SK-MEL-5 (cell line): ENCODE data around the gene ADAMTS7. TPM values are rescaled to one million over a fixed set of nuclear protein-coding genes. Genes with fewer than 3 reads are reported as not detected.
"Not testable (repeated sequence)": the region's sequence is repeated elsewhere in the genome, so short reads cannot be mapped to it uniquely, and the experiment has no call there.

ENCODE experiments used
- DNase-seq: peaks from one replicate; pipeline ENCODE4 v3.0.0-alpha.2; 2016; ENCODE audit warnings: low read depth, low spot score
- in situ Hi-C: cut with HindIII; loops from 2 replicates; pipeline ENCODE4 v1.10.0; 2016; ENCODE audit warnings: low sequenced_read_pairs, high pct_unique_total_duplicates, low pct_unique_long_range_greater_than_20kb
- total RNA-seq: library from RNA; depleted of rRNA; stranded (reverse); fragments of >200 nt; shearing (Covaris generic); gene quantifications from 2 replicates; pipeline ENCODE4 v1.2.3, GENCODE V29; 2014

The ADAMTS7 gene
- total RNA-seq, 1 experiment from 2014 or later = 2.0 TPM

GRCh38 chr15:78836333-78836732 lies 25.1 kb upstream of the ADAMTS7 start:
- in situ Hi-C loops = no loop called here

DNA sequence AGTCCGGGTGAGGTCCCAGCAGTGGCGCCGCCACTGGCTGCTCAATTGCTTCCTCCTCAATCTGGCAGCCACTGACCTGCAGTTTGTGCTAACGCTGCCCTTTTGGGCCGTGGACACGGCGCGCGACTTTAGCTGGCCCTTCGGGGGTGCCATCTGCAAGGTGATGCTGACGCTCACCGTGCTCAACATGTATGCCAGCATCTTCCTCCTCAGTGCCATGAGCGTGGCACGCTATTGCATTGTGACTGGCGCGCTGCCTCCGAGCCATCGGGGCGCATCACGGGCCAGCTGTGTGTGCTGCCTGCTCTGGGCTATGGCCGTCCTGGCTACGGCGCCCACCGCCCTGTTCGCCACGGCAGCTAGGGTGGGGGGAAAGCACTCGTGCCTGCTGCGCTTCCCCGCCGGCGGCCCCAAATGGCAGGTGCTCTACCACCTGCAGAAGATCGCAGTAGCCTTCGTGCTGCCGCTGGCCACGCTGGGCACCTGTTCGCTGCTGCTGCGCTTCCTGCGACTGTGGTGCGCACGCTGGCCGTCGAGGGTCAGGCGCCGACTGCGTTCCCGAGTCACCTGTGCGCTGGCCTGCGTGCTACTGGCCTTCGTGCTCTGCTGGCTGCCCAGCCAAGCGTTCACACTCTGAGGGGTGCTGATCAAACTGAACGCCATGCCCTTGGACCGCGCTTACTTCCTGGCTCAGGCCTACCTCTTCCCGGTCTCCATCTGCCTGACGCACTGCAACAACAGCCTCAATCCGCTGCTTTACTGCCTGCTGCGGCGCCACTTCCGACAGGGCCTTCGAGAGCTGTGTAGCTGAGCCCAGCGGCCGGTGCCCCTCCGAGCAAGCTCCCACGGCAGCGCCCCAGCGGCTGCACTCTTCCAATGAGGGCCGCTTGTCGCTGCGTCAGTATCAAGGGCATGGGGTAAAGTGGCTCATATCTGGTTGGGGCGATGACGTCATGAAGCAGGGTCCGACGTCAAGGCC lies 20.3 kb upstream of the ADAMTS7 start:
- in situ Hi-C loops = no loop called here
- no peak for DNase-seq

More at GRCh38 chr15:78836333-78836732, 25.1 kb upstream of the ADAMTS7 start:
- DNase-seq = no peak

DNA sequence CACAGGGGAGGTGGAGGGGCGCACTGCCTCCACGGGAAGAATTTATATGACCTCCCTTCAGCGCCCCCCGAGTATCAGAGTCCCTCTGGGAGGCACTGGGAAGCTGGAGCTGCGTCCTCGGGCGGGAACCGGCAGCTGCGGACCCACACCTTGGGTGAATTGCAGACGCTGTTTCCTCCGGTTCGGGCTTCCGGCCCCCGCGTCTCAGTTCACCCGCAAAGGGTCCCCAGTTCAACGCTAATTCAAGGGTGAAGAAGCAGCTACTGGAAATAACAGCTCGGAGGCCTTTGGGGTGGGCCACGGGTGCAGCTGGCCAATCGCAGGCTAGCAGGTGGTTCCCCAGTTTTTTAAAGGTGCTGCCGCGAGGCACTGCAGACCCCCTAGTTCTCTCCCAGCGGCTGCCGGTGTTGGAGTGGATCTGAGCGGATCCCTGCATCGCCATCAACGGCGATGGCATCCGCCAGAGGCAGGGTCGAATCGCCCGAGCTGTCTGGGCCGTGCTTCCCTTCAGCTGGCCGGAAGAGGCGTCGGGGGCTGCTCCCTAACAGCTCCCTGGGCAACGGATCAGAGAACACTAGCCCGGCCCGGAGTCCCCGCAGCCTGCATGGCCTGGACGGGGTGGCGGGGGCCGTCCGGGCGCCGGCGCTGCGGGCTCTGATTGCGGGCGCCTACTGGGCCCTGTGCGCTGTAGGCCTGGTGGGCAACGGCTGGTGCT lies 19.4 kb upstream of the ADAMTS7 start:
- in situ Hi-C loops = no loop called here
- no peak for DNase-seq

DNA sequence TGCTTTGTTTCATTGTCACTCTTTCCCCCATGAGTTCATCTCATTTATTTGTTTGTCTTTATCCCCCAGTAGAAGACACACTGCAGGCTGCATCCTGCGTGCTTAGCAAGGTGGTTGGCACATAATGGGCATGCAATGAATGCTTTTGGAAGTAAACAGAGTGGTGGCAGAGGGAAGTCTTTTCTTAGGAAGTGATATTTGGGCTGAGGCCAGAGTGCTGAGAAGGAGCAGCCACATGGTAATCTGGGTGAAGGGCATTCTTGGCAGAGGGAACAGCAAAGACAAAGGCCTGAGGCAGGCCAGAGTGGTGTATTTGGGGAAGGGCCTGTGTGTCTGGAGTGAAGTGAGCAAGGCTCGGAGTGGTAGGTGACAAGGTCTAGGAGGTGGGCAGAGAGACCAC lies 17.7 kb upstream of the ADAMTS7 start:
- no peak for DNase-seq
- in situ Hi-C loops = no loop called here

DNA sequence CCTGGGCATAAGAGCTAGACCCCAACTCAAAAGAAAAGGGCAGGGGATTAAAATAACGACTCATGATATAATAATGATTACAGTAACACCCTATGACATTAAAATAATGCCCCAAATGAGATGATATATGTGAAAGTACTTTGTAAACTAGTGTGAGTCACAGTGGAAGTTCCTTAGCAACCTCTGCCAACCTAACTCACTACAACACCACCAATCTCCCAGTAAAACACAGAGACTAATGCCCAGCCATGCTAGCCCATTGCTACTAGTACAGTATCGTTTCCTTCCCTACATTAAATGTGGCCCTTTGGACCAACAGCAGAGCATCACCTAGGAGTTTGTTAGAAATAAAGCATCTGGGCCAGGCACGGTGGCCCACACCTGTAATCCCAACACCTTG lies 11.2 kb upstream of the ADAMTS7 start:
- in situ Hi-C loops = no loop called here
- no peak for DNase-seq

- DNase-seq = no peak
- in situ Hi-C loops = no loop called here
These were observed 540 bp upstream of the ADAMTS7 start for GRCh38 chr15:78811825-78812183.

- no peak for DNase-seq
- in situ Hi-C loops = no loop called here
These were observed 721 bp downstream of the ADAMTS7 start for GRCh38 chr15:78810362-78811123.

DNA sequence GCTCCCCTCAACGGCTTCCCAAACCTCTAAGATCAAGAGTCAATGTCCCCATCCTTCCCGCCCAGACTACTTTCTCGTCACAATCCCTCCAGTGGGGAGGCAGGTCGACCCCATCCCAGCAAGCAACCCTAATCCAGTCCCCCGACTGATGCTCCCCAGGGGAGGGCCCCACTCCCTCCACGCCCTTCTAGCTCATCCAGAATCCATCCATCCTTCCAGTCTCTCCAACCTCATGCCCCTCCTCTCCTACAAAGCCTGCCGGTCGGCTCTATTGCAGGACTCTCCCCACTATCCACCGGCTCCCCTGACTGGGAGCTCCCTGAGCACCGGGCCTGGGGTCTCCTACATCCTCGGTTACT lies 1.3 kb downstream of the ADAMTS7 start:
- in situ Hi-C loops = no loop called here
- no peak for DNase-seq

DNA sequence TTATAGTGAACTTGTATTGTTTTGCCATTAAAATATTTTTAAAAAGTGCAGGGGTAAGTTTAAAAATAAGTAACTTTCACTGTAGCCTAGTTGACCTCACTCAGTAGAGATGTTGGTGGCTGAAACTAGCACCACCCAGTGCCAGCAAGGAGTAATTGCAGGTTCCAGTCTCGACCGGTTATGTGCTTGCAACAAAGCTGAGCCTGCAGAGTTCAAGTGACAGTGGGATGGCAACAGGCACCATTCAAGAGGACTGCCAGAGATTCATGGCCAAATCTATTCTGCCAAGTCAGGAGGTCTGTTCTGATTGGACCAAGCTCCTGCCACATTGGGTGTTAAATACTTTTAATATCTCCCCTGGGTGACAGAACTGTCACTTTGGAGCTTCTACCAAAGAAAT lies 2.7 kb downstream of the ADAMTS7 start:
- peak; percentile 73 for DNase-seq
- in situ Hi-C loops = no loop called here

DNA sequence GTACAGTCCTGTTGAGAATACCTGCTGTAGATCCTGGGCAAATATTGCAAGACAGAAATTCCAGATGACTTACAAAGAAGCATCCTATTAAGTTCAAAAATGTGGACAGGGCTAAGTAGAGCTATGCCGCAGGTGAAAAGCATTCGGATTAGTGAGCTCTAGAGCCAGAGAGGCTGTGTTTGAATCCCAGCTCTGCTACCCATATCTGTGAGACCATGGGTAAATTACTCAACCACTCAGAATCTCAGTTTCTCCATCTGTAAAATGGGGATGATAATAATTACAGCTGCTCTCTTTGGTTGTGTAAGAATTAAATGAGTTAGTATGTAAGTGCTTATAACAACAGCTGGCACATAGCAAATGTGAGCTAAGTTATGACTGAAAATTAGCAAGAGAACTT lies 3.9 kb downstream of the ADAMTS7 start:
- in situ Hi-C loops = no loop called here
- no peak for DNase-seq

GRCh38 chr15:78804391-78804792 lies 6.9 kb downstream of the ADAMTS7 start:
- DNase-seq = no peak
- in situ Hi-C loops = no loop called here

- DNase-seq = no peak
- in situ Hi-C loops = no loop called here
These were observed 10.5 kb downstream of the ADAMTS7 start for GRCh38 chr15:78800806-78801205.

- in situ Hi-C loops = no loop called here
- DNase-seq = no peak
These were observed 11.1 kb downstream of the ADAMTS7 start for GRCh38 chr15:78800189-78800588.

DNA sequence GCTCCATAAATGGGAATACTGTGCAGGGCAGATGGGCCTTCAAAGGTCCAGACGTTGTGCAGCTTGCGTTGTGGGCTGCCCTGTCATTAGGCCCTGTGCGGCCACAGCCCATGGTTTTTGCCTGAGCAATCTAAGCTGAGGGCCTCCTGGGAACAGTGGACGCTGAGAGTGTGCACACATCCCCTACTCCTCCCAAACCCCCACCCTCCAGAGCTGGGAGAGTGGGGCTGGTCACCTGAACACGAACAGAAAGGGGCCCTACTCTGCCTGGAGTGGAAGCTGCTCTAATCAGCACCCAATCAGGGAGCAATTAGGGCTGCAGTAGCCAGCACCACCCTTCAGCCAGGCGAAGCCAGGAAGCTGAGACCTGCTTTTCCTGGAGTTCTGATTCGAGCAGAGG lies 12.2 kb downstream of the ADAMTS7 start:
- DNase-seq, in situ Hi-C loops: not testable (repeated sequence)

GRCh38 chr15:78798355-78798754 lies 12.9 kb downstream of the ADAMTS7 start:
- DNase-seq, in situ Hi-C loops: not testable (repeated sequence)

GRCh38 chr15:78797951-78798350 lies 13.3 kb downstream of the ADAMTS7 start:
- DNase-seq = no peak
- in situ Hi-C loops = no loop called here

DNA sequence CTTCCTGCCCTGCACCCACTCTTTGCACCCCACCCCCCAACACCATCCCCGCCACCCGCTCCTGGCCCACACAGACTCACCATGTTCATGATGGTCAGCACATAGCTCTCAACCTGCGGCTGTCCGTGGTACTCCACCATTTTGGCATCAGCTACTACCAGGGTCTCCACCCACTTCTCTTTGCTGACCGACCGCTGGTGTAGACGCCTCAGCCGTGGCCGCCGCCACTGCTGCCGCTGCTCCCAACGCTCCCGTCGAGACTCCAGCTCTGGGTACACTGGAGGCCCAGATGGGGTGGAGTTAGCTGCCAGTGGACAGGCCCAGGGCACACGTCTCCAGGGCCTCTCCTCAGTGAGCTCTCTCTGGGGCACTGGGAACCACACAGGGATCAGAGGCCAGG lies 14.8 kb downstream of the ADAMTS7 start:
- in situ Hi-C loops = no loop called here
- no peak for DNase-seq

DNA sequence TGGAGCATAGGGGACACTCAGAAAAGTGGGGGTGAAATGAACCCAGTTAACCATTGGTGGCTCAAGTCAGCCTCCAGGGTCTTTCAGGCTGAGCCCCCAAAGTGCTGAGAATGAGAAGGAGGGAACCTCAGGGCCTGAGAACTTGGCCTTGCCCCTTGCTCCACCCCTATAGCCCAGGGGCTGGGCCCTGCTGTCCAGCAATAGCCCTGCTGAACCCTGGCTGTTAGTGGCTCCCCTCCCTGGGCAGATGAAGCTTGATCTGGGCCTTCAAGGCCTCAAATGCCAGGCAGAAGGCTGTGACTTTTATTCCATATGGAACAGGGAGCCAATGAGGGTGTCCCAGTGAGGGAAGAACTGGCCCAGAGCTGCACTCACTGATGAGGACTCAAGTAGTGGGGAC lies 16.2 kb downstream of the ADAMTS7 start:
- no peak for DNase-seq
- in situ Hi-C loops = no loop called here
